Activated CD8-positive, alpha-beta memory T cell treated with anti-CD3 and anti-CD28 coated beads, Interleukin-2, amount 10 ng/mL, durations not matched to agents 7 days and 5 days (primary cell): Measurements from ENCODE around the gene PYDC1. TPM values are rescaled to one million over a fixed set of nuclear protein-coding genes. Genes with fewer than 3 reads are reported as not detected.

Source experiments
- ATAC-seq: fragments of 150-1000 bp; cut with Tn5 transposase; one replicate; pipeline ENCODE4 v1.10.0; 2021; ENCODE audit warnings: moderate library complexity
- CTCF ChIA-PET: fragments of 350-600 bp; sonication (Branson Sonifier 250); formaldehyde crosslinking; loops from one replicate; lab custom pipeline; 2021; ENCODE audit warnings: antibody characterized with exemption; lab: Charles Lee
- DNase-seq: peaks from one replicate; pipeline ENCODE4 v3.0.0-alpha.2; 2020
- H3K27ac Mint-ChIP-seq: one replicate; pipeline ENCODE4 v1.8.0; 2021; ENCODE audit warnings: mild to moderate bottlenecking, mixed read lengths
- H3K27me3 Mint-ChIP-seq: one replicate; pipeline ENCODE4 v1.8.0; 2021; ENCODE audit warnings: mixed read lengths
- H3K36me3 Mint-ChIP-seq: one replicate; pipeline ENCODE4 v1.8.0; 2021; ENCODE audit warnings: mild to moderate bottlenecking, mixed read lengths
- H3K4me1 Mint-ChIP-seq: one replicate; pipeline ENCODE4 v1.8.0; 2021; ENCODE audit warnings: mixed read lengths
- H3K4me3 Mint-ChIP-seq: one replicate; pipeline ENCODE4 v1.8.0; 2021; ENCODE audit warnings: mild to moderate bottlenecking, moderate library complexity, mixed read lengths
- H3K9me3 Mint-ChIP-seq: one replicate; pipeline ENCODE4 v1.8.0; 2022; ENCODE audit warnings: low read depth, mixed read lengths
- total RNA-seq, 2 experiments: library from RNA; stranded (reverse); gene quantifications; one replicate each; pipeline ENCODE4 v1.2.3, GENCODE V29; 2021

The PYDC1 gene
- total RNA-seq, 2 experiments from 2014 or later, result not detected

DNA sequence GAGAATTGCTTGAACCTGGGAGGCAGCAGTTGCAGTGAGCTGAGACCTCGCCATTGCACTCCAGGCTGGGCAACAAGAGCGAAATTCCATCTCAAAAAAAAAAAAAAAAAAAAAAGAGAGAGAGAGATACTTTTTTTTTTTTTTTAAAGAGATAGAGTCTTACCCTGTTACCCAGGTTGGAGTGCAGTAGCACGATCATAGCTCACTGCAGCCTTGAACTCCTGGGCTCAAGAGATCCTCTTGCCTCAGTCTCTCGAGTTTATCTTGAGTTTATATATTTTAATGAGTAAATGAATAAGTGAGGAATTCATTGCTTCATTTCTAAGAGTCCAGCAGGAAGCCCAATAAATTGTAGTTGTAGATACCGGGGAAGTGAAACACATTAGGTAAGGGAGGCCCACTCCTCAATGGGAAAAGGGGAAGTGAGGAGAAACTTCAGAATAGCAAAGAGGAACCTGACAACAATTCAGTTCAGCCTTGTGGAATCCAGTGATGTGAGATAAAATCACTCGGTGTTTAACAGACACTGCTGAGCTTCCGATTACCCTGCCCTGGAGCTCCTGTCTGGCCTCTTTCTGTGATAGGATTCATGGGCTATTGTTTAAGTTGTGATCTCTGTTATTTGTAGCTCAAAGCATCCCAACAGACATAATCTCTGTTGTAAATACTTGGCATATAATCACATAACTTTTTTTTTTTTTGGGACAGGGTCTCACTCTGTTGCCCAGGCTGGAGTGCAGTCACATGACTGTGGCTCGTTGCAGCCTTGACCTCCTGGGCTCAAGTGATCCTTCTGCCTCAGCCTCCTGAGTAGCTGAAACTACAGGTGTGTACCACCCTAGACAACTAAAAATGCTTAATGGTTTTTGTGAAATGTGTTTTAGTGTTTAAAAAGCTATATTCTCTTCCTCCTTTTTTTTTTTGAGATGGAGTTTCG lies 27.1 kb upstream of the PYDC1 start:
- DNase-seq, result no peak
- ATAC-seq, result no peak
- no peaks in the 10 kb centered on the region for H3K4me1 Mint-ChIP-seq
- no peak overlapping the region for H3K27ac Mint-ChIP-seq
- no peaks in the 10 kb centered on the region for H3K9me3 Mint-ChIP-seq
- peaks cover 16% of the 10 kb centered on the region for H3K27me3 Mint-ChIP-seq
- no peaks in the 10 kb centered on the region for H3K36me3 Mint-ChIP-seq
- no peak overlapping the region for H3K4me3 Mint-ChIP-seq
- CTCF ChIA-PET, result interaction anchor here (1.1 to 1.7 kb wide), 2 partner anchors 11 to 14 kb away, joined by 3 to 5 read pairs; no protein-coding TSS in a partner anchor

DNA sequence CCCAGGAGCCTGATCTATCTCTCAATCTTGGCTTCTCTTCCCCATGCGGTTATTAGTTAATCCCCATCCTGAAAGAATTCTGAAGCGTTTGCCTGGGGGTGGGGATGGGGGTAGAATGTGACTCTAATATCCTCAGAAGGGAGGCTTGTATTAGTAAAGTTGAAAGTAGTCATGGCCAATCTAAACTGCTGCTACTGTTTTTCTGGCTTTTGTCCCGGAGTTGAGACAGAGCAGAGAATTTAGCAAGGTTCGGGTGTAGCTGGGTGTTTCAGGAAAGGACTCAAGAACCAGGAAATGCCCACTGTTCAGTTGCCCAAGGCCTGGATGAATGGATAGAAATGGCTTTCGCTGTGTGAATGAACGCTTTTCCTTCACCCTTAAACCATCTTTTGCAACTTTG lies 25.3 kb upstream of the PYDC1 start:
- H3K4me3 Mint-ChIP-seq, result no peak overlapping the region
- peaks cover 16% of the 10 kb centered on the region for H3K27me3 Mint-ChIP-seq
- DNase-seq (no peak), ATAC-seq (no peak)
- H3K9me3 Mint-ChIP-seq, result no peaks in the 10 kb centered on the region
- no peaks in the 10 kb centered on the region for H3K36me3 Mint-ChIP-seq
- no peaks in the 10 kb centered on the region for H3K4me1 Mint-ChIP-seq
- CTCF ChIA-PET, result no interaction called here
- H3K27ac Mint-ChIP-seq, result no peak overlapping the region

DNA sequence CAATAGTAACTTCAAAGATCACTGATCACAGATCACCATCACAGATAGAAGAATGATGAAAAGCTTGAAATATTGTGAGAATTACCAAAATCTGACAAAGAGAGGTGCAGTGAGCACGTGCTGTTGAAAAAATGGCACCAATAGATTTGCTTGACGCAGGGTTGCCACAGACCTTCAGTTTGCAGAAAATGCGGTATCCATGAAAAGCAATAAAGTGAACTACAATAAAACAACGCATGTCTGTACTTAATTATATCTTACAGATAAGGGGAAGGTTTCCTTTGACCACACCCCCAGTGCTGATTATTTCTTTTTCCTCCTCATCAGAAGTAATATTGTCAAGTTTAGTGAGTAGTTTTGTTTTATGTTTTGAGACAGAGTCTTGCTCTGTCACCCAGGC lies 21.1 kb upstream of the PYDC1 start:
- Mint-ChIP-seq H3K4me1 (no peaks in the 10 kb centered on the region), H3K36me3 (no peaks in the 10 kb centered on the region), H3K9me3 (no peaks in the 10 kb centered on the region), H3K27me3 (peaks cover 9% of the 10 kb centered on the region), H3K27ac (no peak overlapping the region), H3K4me3 (no peak overlapping the region)
- CTCF ChIA-PET, result interaction anchor here (1.1 kb wide), 1 partner anchor 16 kb away, joined by 3 read pairs; no protein-coding TSS in a partner anchor
- DNase-seq (no peak), ATAC-seq (no peak)

- Mint-ChIP-seq H3K4me3 (no peak overlapping the region), H3K27me3 (peaks cover 7% of the 10 kb centered on the region), H3K9me3 (no peaks in the 10 kb centered on the region), H3K27ac (no peak overlapping the region), H3K36me3 (no peaks in the 10 kb centered on the region), H3K4me1 (peaks cover 2% of the 10 kb centered on the region)
- CTCF ChIA-PET, result interaction anchor here (1.3 kb wide), 1 partner anchor 14 kb away, joined by 5 read pairs; no protein-coding TSS in a partner anchor
- ATAC-seq (no peak), DNase-seq (no peak)
These were observed 12.6 kb upstream of the PYDC1 start for GRCh38 chr16:31229501-31229900.

DNA sequence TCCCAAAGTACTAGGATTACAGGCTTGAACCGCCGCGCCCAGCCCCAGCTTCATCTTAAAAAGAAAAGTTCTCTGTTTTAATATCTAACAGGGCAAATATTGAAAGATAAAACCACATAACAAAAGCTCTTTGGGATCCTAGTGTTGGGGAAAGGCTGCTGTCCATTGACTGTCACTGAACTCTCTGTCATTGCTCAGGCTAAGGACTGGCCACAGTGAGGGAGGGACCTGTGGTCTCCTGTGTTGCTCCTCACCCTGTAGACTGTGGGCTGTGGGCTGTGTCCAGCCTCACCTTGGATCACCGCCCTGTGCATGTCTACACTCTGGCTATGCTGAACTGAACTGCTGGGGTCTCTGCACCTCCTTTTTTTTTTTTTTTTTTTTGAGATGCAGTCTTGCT lies 11.3 kb upstream of the PYDC1 start:
- H3K9me3 Mint-ChIP-seq, result no peaks in the 10 kb centered on the region
- CTCF ChIA-PET, result no interaction called here
- H3K27ac Mint-ChIP-seq, result no peak overlapping the region
- no peaks in the 10 kb centered on the region for H3K36me3 Mint-ChIP-seq
- peaks cover 5% of the 10 kb centered on the region for H3K27me3 Mint-ChIP-seq
- H3K4me1 Mint-ChIP-seq, result peaks cover 2% of the 10 kb centered on the region
- H3K4me3 Mint-ChIP-seq, result no peak overlapping the region
- DNase-seq, result no peak
- no peak for ATAC-seq

GRCh38 chr16:31225193-31225592 lies 8.3 kb upstream of the PYDC1 start:
- H3K36me3 Mint-ChIP-seq, result no peaks in the 10 kb centered on the region
- peaks cover 18% of the 10 kb centered on the region for H3K27me3 Mint-ChIP-seq
- CTCF ChIA-PET, result no interaction called here
- no peak for ATAC-seq
- no peaks in the 10 kb centered on the region for H3K9me3 Mint-ChIP-seq
- DNase-seq, result no peak
- H3K4me3 Mint-ChIP-seq, result no peak overlapping the region
- H3K27ac Mint-ChIP-seq, result no peak overlapping the region
- H3K4me1 Mint-ChIP-seq, result peaks cover 2% of the 10 kb centered on the region

GRCh38 chr16:31224092-31224955 lies 7.4 kb upstream of the PYDC1 start:
- Mint-ChIP-seq H3K27me3 (peaks cover 18% of the 10 kb centered on the region), H3K4me3 (no peak overlapping the region), H3K27ac (no peak overlapping the region), H3K4me1 (no peaks in the 10 kb centered on the region), H3K9me3 (no peaks in the 10 kb centered on the region), H3K36me3 (no peaks in the 10 kb centered on the region)
- DNase-seq, result no peak
- no peak for ATAC-seq
- CTCF ChIA-PET, result no interaction called here

GRCh38 chr16:31223044-31223443 lies 6.1 kb upstream of the PYDC1 start:
- H3K27me3 Mint-ChIP-seq, result peaks cover 25% of the 10 kb centered on the region
- ATAC-seq (no peak), DNase-seq (no peak)
- no peak overlapping the region for H3K4me3 Mint-ChIP-seq
- H3K27ac Mint-ChIP-seq, result no peak overlapping the region
- H3K4me1 Mint-ChIP-seq, result no peaks in the 10 kb centered on the region
- CTCF ChIA-PET, result no interaction called here
- H3K36me3 Mint-ChIP-seq, result no peaks in the 10 kb centered on the region
- H3K9me3 Mint-ChIP-seq, result no peaks in the 10 kb centered on the region

DNA sequence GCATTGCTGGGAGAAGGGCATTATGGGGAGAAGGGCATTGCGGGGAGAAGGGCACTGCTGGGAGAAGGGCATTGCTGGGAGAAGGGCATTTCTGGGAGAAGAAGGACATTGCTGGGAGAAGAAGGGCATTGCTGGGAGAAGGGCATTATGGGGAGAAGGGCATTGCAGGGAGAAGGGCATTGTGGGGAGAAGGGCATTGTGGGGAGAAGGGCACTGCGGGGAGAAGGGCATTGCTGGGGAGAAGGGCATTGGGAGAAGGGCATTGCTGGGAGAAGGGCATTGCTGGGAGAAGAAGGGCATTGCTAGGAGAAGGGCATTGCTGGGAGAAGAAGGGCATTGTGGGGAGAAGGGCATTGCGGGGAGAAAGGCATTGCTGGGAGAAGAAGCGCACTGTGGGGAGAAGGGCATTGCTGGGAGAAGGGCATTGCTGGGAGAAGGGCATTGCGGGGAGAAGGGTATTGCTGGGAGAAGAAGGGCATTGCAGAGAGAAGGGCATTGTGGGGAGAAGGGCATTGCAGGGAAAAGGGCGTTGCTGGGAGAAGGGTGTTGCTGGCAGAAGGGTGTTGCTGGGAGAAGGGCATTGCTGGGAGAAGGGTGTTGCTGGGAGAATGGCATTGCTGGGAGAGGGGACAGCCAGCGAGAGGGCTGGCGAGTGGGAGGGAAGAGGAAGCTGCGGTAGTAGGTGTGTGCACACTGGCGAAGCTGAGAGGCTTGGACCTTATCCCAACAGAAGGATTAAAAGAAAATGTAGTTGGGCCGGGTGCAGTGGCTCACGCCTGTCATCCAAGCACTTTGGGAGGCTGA lies 4.6 kb upstream of the PYDC1 start:
- no peak for DNase-seq
- ATAC-seq, result no peak
- peaks cover 5% of the 10 kb centered on the region for H3K4me1 Mint-ChIP-seq
- H3K9me3 Mint-ChIP-seq, result no peaks in the 10 kb centered on the region
- peaks cover 39% of the 10 kb centered on the region for H3K27me3 Mint-ChIP-seq
- H3K36me3 Mint-ChIP-seq, result no peaks in the 10 kb centered on the region
- H3K4me3 Mint-ChIP-seq, result no peak overlapping the region
- CTCF ChIA-PET, result interaction anchor here (0.6 kb wide), 1 partner anchor 236 kb away, joined by 3 read pairs; the partner anchor contains the start of gene HSD3B7
- H3K27ac Mint-ChIP-seq, result no peak overlapping the region

- CTCF ChIA-PET, result interaction anchor here (1.2 kb wide), 1 partner anchor 77 kb away, joined by 3 read pairs; no protein-coding TSS in a partner anchor
- peaks cover 56% of the 10 kb centered on the region for H3K27me3 Mint-ChIP-seq
- peaks cover 19% of the 10 kb centered on the region for H3K4me1 Mint-ChIP-seq
- ATAC-seq (no peak), DNase-seq (no peak)
- no peaks in the 10 kb centered on the region for H3K9me3 Mint-ChIP-seq
- H3K36me3 Mint-ChIP-seq, result no peaks in the 10 kb centered on the region
- no peak overlapping the region for H3K4me3 Mint-ChIP-seq
- H3K27ac Mint-ChIP-seq, result no peak overlapping the region
These were observed 2.3 kb upstream of the PYDC1 start for GRCh38 chr16:31219154-31219741.

GRCh38 chr16:31217136-31217530 lies 198 bp upstream of the PYDC1 start:
- H3K9me3 Mint-ChIP-seq, result no peaks in the 10 kb centered on the region
- DNase-seq (no peak), ATAC-seq (no peak)
- H3K4me3 Mint-ChIP-seq, result peak overlapping the region; percentile 33
- H3K27ac Mint-ChIP-seq, result no peak overlapping the region
- peaks cover 22% of the 10 kb centered on the region for H3K4me1 Mint-ChIP-seq
- peaks cover 69% of the 10 kb centered on the region for H3K27me3 Mint-ChIP-seq
- H3K36me3 Mint-ChIP-seq, result no peaks in the 10 kb centered on the region
- CTCF ChIA-PET, result interaction anchor here (0.7 to 3.0 kb wide), 8 partner anchors 10 to 622 kb away, joined by 3 to 19 read pairs (median 4); partner anchors contain the start of genes PYCARD and ZNF843
